HCT116 (cell line): ENCODE results near the gene TMPO. TPM values are rescaled to one million over a fixed set of nuclear protein-coding genes. Genes with fewer than 3 reads are reported as not detected.

ENCODE experiments used
- ATAC-seq: fragments of 200-7000 bp; cut with Tn5 transposase; 2 replicates; pipeline ENCODE4 v1.9.1; 2020; ENCODE audit warnings: mild to moderate bottlenecking, moderate library complexity
- BruUV-seq: library from RNA; stranded (reverse); fragments of 400-500 nt; replicated peaks from 2 replicates; lab custom pipeline; 2021; lab: Mats Ljungman, UMichigan
- CTCF ChIA-PET: fragments of 300-600 bp; sonication (Branson Sonifier 250); formaldehyde crosslinking; loops from one replicate; lab custom pipeline; 2021; ENCODE audit warnings: antibody characterized with exemption; lab: Charles Lee
- POLR2A ChIA-PET: fragments of 300-600, 350-600 bp; sonication (Branson Sonifier 250); formaldehyde crosslinking; loops from one replicate; lab custom pipeline; 2021; ENCODE audit warnings: antibody characterized with exemption; lab: Charles Lee
- RAD21 ChIA-PET, 2 experiments: fragments of 300-600 bp; sonication (Branson Sonifier 250); formaldehyde crosslinking; loops; one replicate each; lab custom pipeline; 2023; ENCODE audit warnings: low total read pairs in 2 of 2; ENCODE audit not compliant: uncharacterized antibody in 2 of 2, unreplicated experiment in 2 of 2, low non-redundant PET in 1 of 2; lab: Charles Lee
- DNase-seq: peaks from one replicate; pipeline ENCODE4 v3.0.0-alpha.2; 2010; ENCODE audit warnings: low read depth, low spot score
- H2AFZ ChIP-seq: fragments of 200-600 bp; shearing (Covaris generic), sonication (generic); 2 replicates; pipeline ENCODE4 v1.6.1; 2017; ENCODE audit warnings: low read depth, mixed run types, mixed read lengths, antibody characterized with exemption, low read length; ENCODE audit not compliant: poor library complexity, severe bottlenecking
- H3K27ac ChIP-seq: 2 replicates; pipeline ENCODE4 v1.5.1; 2012; ENCODE audit warnings: low read depth, low read length
- H3K27me3 ChIP-seq: fragments of 200-600 bp; sonication (generic); 2 replicates; pipeline ENCODE4 v1.6.1; 2016; ENCODE audit warnings: mixed run types, low read length, mixed read lengths; ENCODE audit not compliant: insufficient read depth
- H3K36me3 ChIP-seq, 2 experiments: fragments of 200-500 bp in 1 of 2; fragments of 200-600 bp in 1 of 2; sonication (Bioruptor generic) in 1 of 2; sonication (generic) in 1 of 2; 2 replicates each; pipeline versions ENCODE4 v1.5.1 to v1.6.1; 2014 to 2016; ENCODE audit warnings: low read length in 2 of 2, inconsistent platforms in 1 of 2, mixed read lengths in 1 of 2, mixed run types in 1 of 2; ENCODE audit not compliant: insufficient read depth in 2 of 2, control insufficient read depth in 1 of 2
- H3K4me1 ChIP-seq, 2 experiments: fragments of 200-600 bp in 1 of 2; sonication (generic) in 1 of 2; 2 replicates each; pipeline versions ENCODE4 v1.5.1 to v1.6.1; 2012 to 2017; ENCODE audit warnings: low read length in 2 of 2, inconsistent platforms in 1 of 2, mild to moderate bottlenecking in 1 of 2, mixed read lengths in 1 of 2, mixed run types in 1 of 2, moderate library complexity in 1 of 2; ENCODE audit not compliant: insufficient read depth in 2 of 2, control insufficient read depth in 1 of 2
- H3K4me2 ChIP-seq: fragments of 200-600 bp; sonication (generic); 2 replicates; pipeline ENCODE4 v1.6.1; 2017; ENCODE audit warnings: mixed run types, low read length, mixed read lengths
- H3K4me3 ChIP-seq, 2 experiments: fragments of 200-600 bp in 1 of 2; sonication (generic) in 1 of 2; replicated peaks in 1 of 2; 2 replicates each; pipeline ENCODE4 v1.5.1; 2011 to 2016; ENCODE audit warnings: low read length in 2 of 2, control low read depth in 1 of 2, low read depth in 1 of 2, mild to moderate bottlenecking in 1 of 2, mixed read lengths in 1 of 2, mixed run types in 1 of 2
- H3K79me2 ChIP-seq: fragments of 200-600 bp; sonication (generic); 2 replicates; pipeline ENCODE4 v1.6.1; 2017; ENCODE audit warnings: mild to moderate bottlenecking, mixed run types, low read length, moderate library complexity, mixed read lengths; ENCODE audit not compliant: insufficient read depth
- H3K9ac ChIP-seq: fragments of 200-600 bp; sonication (generic); 2 replicates; pipeline ENCODE4 v1.6.1; 2016; ENCODE audit warnings: low read length, mixed read lengths
- H3K9me2 ChIP-seq: fragments of 200-600 bp; sonication (generic), shearing (Covaris generic); 2 replicates; pipeline ENCODE4 v1.6.1; 2017; ENCODE audit warnings: mixed run types, mild to moderate bottlenecking, moderate library complexity; ENCODE audit not compliant: insufficient read depth
- H3K9me3 ChIP-seq, 2 experiments: fragments of 200-500 bp in 1 of 2; fragments of 200-600 bp in 1 of 2; sonication (Bioruptor generic) in 1 of 2; sonication (generic) in 1 of 2; 2 replicates each; pipeline ENCODE4 v1.6.1; 2014 to 2017; ENCODE audit warnings: low read length in 2 of 2, mixed read lengths in 2 of 2, inconsistent platforms in 1 of 2, low read depth in 1 of 2, mild to moderate bottlenecking in 1 of 2, mixed run types in 1 of 2, moderate library complexity in 1 of 2; ENCODE audit not compliant: control insufficient read depth in 1 of 2, insufficient read depth in 1 of 2
- H4K20me1 ChIP-seq: fragments of 200-600 bp; sonication (generic), shearing (Covaris generic); 2 replicates; pipeline ENCODE4 v1.6.1; 2017; ENCODE audit warnings: mixed run types, mild to moderate bottlenecking, moderate library complexity; ENCODE audit not compliant: insufficient read depth
- CBX3 ChIP-seq: IDR thresholded peaks from 2 replicates; pipeline ENCODE4 v1.6.1; 2012; ENCODE audit warnings: low read depth
- CEBPB ChIP-seq: IDR thresholded peaks from 2 replicates; pipeline ENCODE4 v1.6.1; 2012; ENCODE audit warnings: low read depth
- EGR1 ChIP-seq: IDR thresholded peaks from 2 replicates; pipeline ENCODE4 v1.6.1; 2012; ENCODE audit warnings: low read depth
- EZH2phosphoT487 ChIP-seq: fragments of 200-600 bp; IDR thresholded peaks from 2 replicates; pipeline ENCODE4 v1.6.1; 2018; ENCODE audit warnings: antibody characterized with exemption, borderline replicate concordance
- MAX ChIP-seq: IDR thresholded peaks from 2 replicates; pipeline ENCODE4 v1.6.1; 2012
- POLR2A ChIP-seq: IDR thresholded peaks from 2 replicates; pipeline ENCODE4 v1.7.0; 2011; ENCODE audit warnings: borderline replicate concordance; ENCODE audit not compliant: insufficient read depth, insufficient read length; ENCODE audit errors: extremely low read depth
- POLR2AphosphoS5 ChIP-seq: IDR thresholded peaks from 2 replicates; pipeline ENCODE4 v1.6.1; 2011; ENCODE audit warnings: mild to moderate bottlenecking, low read depth, low read length, moderate library complexity
- RAD21 ChIP-seq: IDR thresholded peaks from 2 replicates; pipeline ENCODE4 v1.6.1; 2012; ENCODE audit warnings: low read depth, mild to moderate bottlenecking
- REST ChIP-seq: IDR thresholded peaks from 2 replicates; pipeline ENCODE4 v1.6.1; 2012; ENCODE audit warnings: low read depth
- SIN3A ChIP-seq: IDR thresholded peaks from 2 replicates; pipeline ENCODE4 v1.6.1; 2012; ENCODE audit warnings: low read depth
- SP1 ChIP-seq: IDR thresholded peaks from 2 replicates; pipeline ENCODE4 v1.6.1; 2012; ENCODE audit warnings: low read depth
- TCF7L2 ChIP-seq: IDR thresholded peaks from 2 replicates; pipeline ENCODE4 v1.7.0; 2011; ENCODE audit warnings: borderline replicate concordance, inconsistent platforms; ENCODE audit not compliant: insufficient read depth, insufficient read length; ENCODE audit errors: extremely low read depth
- ZFX ChIP-seq: fragments of 450-650 bp; IDR thresholded peaks from 2 replicates; pipeline ENCODE4 v1.6.1; 2017
- intact Hi-C: fragments of 100-400 bp; cut with micrococcal nuclease; formaldehyde crosslinking; loops from 2 replicates; pipeline ENCODE4 v1.10.0; 2022
- total RNA-seq: library from RNA; stranded (reverse); gene quantifications from one replicate; pipeline ENCODE4 v1.2.1, GENCODE V29; 2021; ENCODE audit not compliant: unreplicated experiment

Gene TMPO
- total RNA-seq, 1 experiment from 2014 or later, result 207 TPM

GRCh38 chr12:98559666-98560065 lies 44.3 kb downstream of the TMPO start (continued):
- no peak for TF ChIP-seq RAD21

GRCh38 chr12:98561846-98562245 lies 46.5 kb downstream of the TMPO start:
- DNase-seq, result no peak
- no peak overlapping the region for H3K27ac ChIP-seq

More at GRCh38 chr12:98561846-98562245, 46.5 kb downstream of the TMPO start:
- H3K79me2 ChIP-seq, result no peaks in the 10 kb centered on the region
- no peaks in the 10 kb centered on the region for H3K36me3 ChIP-seq
- CTCF ChIA-PET, result no interaction called here
- no TSS peak for BruUV-seq
- peaks cover 0 to 5% of the 10 kb centered on the region in 2 experiments; a peak in 2 of 4 replicates for H3K4me1 ChIP-seq
- H3K27me3 ChIP-seq, result no peaks in the 10 kb centered on the region
- no peak overlapping the region for H3K4me2 ChIP-seq
- no peak overlapping the region for H3K4me3 ChIP-seq
- intact Hi-C loops, result no loop called here
- POLR2A ChIA-PET, result no interaction called here
- ATAC-seq, result no peak
- H3K9me2 ChIP-seq, result no peaks in the 10 kb centered on the region
- TF ChIP-seq CBX3 (no peak), CEBPB (no peak), POLR2AphosphoS5 (no peak), POLR2A (no peak), TCF7L2 (no peak), MAX (no peak), ZFX (no peak), REST (no peak), SP1 (no peak), SIN3A (no peak), EGR1 (no peak), EZH2phosphoT487 (no peak)
- H2AFZ ChIP-seq, result no peak overlapping the region
- no peaks in the 10 kb centered on the region for H3K9me3 ChIP-seq
- no peak overlapping the region for H3K9ac ChIP-seq
- RAD21 ChIA-PET, result no interaction called here
- H4K20me1 ChIP-seq, result no peaks in the 10 kb centered on the region
